ENCODE measurements around the gene CAMK2N1.

DNA sequence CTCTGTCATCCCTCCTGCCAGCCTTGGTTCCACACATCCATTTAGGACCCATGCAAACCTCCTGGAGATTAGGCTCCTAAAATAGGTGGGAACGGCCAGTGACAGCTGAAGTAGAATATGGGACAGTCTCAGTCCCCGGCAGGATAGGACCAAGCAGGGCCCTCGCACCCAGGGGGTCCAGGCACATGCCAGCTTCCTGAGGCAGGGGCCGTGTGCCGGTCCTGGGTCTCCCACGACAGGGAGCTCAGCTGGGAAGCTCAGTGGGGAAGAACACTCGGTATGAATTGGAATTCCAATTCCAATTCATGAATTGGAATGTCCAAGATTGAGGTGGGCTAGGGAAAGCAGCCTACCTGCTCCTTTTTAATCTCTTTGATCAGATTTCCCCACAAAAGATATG, 12.1 kb upstream of the CAMK2N1 start:
- TF ChIP-seq, protein P1, sequence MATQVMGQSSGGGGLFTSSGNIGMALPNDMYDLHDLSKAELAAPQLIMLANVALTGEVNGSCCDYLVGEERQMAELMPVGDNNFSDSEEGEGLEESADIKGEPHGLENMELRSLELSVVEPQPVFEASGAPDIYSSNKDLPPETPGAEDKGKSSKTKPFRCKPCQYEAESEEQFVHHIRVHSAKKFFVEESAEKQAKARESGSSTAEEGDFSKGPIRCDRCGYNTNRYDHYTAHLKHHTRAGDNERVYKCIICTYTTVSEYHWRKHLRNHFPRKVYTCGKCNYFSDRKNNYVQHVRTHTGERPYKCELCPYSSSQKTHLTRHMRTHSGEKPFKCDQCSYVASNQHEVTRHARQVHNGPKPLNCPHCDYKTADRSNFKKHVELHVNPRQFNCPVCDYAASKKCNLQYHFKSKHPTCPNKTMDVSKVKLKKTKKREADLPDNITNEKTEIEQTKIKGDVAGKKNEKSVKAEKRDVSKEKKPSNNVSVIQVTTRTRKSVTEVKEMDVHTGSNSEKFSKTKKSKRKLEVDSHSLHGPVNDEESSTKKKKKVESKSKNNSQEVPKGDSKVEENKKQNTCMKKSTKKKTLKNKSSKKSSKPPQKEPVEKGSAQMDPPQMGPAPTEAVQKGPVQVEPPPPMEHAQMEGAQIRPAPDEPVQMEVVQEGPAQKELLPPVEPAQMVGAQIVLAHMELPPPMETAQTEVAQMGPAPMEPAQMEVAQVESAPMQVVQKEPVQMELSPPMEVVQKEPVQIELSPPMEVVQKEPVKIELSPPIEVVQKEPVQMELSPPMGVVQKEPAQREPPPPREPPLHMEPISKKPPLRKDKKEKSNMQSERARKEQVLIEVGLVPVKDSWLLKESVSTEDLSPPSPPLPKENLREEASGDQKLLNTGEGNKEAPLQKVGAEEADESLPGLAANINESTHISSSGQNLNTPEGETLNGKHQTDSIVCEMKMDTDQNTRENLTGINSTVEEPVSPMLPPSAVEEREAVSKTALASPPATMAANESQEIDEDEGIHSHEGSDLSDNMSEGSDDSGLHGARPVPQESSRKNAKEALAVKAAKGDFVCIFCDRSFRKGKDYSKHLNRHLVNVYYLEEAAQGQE (IDR thresholded peaks at IDR 0.05) = no peak
- TF ChIP-seq, protein P2, sequence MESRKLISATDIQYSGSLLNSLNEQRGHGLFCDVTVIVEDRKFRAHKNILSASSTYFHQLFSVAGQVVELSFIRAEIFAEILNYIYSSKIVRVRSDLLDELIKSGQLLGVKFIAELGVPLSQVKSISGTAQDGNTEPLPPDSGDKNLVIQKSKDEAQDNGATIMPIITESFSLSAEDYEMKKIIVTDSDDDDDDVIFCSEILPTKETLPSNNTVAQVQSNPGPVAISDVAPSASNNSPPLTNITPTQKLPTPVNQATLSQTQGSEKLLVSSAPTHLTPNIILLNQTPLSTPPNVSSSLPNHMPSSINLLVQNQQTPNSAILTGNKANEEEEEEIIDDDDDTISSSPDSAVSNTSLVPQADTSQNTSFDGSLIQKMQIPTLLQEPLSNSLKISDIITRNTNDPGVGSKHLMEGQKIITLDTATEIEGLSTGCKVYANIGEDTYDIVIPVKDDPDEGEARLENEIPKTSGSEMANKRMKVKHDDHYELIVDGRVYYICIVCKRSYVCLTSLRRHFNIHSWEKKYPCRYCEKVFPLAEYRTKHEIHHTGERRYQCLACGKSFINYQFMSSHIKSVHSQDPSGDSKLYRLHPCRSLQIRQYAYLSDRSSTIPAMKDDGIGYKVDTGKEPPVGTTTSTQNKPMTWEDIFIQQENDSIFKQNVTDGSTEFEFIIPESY (IDR thresholded peaks at IDR 0.05) = no peak
- TF ChIP-seq HNF4G (IDR thresholded peaks at IDR 0.05) (no peak), JUND (IDR thresholded peaks at IDR 0.05) (no peak)
- TF ChIP-seq, protein P3, sequence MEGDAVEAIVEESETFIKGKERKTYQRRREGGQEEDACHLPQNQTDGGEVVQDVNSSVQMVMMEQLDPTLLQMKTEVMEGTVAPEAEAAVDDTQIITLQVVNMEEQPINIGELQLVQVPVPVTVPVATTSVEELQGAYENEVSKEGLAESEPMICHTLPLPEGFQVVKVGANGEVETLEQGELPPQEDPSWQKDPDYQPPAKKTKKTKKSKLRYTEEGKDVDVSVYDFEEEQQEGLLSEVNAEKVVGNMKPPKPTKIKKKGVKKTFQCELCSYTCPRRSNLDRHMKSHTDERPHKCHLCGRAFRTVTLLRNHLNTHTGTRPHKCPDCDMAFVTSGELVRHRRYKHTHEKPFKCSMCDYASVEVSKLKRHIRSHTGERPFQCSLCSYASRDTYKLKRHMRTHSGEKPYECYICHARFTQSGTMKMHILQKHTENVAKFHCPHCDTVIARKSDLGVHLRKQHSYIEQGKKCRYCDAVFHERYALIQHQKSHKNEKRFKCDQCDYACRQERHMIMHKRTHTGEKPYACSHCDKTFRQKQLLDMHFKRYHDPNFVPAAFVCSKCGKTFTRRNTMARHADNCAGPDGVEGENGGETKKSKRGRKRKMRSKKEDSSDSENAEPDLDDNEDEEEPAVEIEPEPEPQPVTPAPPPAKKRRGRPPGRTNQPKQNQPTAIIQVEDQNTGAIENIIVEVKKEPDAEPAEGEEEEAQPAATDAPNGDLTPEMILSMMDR (IDR thresholded peaks at IDR 0.05; ENCODE audit: low read depth, low read length, missing input control) = no peak
- TF ChIP-seq, protein P4, sequence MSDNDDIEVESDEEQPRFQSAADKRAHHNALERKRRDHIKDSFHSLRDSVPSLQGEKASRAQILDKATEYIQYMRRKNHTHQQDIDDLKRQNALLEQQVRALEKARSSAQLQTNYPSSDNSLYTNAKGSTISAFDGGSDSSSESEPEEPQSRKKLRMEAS (IDR thresholded peaks at IDR 0.05) = no peak
